Brain microvascular endothelial cell (primary cell): ENCODE measurements around the gene GLYR1.

Experiments used
- DNase-seq: peaks from one replicate; pipeline ENCODE4 v3.0.0-alpha.2; 2020
- H3K27ac ChIP-seq: fragments of 250-450 bp; sonication (Bioruptor Pico); 2 replicates; pipeline ENCODE4 v1.5.1; 2020; ENCODE audit warnings: mild to moderate bottlenecking, moderate library complexity
- H3K27me3 ChIP-seq: fragments of 250-450 bp; sonication (Bioruptor Pico); replicated peaks from 2 replicates; pipeline ENCODE4 v1.5.1; 2020; ENCODE audit warnings: mild to moderate bottlenecking
- H3K36me3 ChIP-seq: fragments of 250-450 bp; sonication (Bioruptor Pico); replicated peaks from 2 replicates; pipeline ENCODE4 v1.5.1; 2020; ENCODE audit warnings: mild to moderate bottlenecking
- H3K4me3 ChIP-seq: 2 replicates; pipeline ENCODE4 v1.5.1; 2011; ENCODE audit warnings: low read depth, mild to moderate bottlenecking, control low read depth, low read length, moderate library complexity
- CTCF ChIP-seq: IDR thresholded peaks from 2 replicates; pipeline ENCODE4 v1.5.1; 2011; ENCODE audit warnings: low read depth, mild to moderate bottlenecking, moderate library complexity, low read length, control low read depth, inconsistent platforms; ENCODE audit errors: missing control alignments
- in situ Hi-C: cut with HindIII; loops from 2 replicates; pipeline ENCODE4 v1.10.0; 2017; ENCODE audit warnings: low sequenced_read_pairs, low pct_ligation_motif_present

GLYR1 gene

DNA sequence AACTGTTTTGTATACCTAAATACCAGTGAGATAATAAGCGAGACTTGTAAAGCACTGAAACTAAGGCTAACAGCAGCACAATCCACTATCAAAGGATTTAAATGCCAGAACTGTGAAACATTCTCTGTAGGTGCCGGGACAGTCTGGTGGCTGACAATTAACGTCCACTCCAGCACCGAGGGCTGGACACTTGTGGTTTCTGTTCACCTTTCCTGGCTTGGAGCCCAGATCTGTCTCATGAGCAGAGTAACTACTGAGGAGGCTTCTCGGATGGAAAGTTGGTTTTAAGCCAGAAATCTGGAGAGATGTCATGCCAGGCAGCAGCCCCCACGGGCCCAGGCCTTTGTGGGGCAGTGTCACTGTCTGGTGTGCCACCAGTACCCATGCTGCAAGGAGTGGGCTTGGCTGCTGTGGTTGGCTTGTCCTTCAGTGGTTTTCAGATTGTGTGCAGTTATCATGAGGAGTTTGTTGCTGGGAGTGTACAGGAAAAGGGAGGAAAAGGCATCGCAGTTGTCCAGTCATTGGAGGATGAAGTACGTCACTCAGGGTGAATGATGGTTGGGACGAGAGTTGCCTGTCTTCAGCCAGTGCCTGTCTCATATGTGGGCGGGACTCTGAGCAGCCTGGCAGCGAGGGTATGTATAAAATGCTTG, 35.7 kb upstream of the GLYR1 start:
- TF ChIP-seq CTCF, result no peak
- peaks cover 70% of the 10 kb centered on the region for H3K36me3 ChIP-seq
- DNase-seq, result peak; percentile 56

DNA sequence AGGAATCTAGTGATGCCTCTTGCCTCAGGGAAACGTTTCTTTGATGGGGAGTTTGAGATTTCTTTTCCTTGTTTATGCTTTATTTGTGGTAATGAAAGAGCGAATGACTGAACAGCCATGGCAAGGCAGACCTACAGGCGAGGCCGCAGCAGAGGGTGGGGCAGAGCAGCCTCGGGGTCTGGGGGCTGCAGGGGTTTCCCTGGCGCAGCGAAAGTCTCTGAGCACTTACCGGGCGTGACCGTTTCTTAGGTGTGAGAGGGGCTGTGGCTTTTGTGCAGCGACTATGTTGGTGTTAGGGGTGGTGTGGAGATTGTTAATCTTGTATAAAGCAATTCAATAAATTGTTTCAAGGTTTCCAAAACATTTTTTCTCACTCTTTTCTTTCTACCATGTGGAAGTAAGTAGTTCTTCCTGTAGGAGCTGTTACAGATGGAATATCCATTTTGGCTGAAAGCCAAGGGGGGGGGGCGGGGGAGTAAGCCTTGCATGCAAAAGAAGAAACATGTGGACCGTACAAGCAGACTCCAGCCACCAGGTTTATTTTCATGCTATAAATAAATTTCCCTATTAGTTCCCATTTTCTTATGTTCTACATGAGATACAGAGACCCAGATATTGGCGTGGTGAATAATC, 35.0 kb upstream of the GLYR1 start:
- TF ChIP-seq CTCF, result no peak
- Histone ChIP-seq H3K27me3 (no peaks in the 10 kb centered on the region), H3K27ac (no peak overlapping the region), H3K36me3 (peaks cover 74% of the 10 kb centered on the region), H3K4me3 (no peak overlapping the region)
- in situ Hi-C loops, result no loop called here
- DNase-seq, result peak; percentile 44

More for the DNA sequence above, 35.7 kb upstream of the GLYR1 start:
- no peak overlapping the region for H3K4me3 ChIP-seq
- in situ Hi-C loops, result no loop called here
- H3K27me3 ChIP-seq, result no peaks in the 10 kb centered on the region
- no peak overlapping the region for H3K27ac ChIP-seq

- no peak for DNase-seq
- TF ChIP-seq CTCF, result no peak
- Histone ChIP-seq H3K4me3 (no peak overlapping the region), H3K27me3 (no peaks in the 10 kb centered on the region), H3K27ac (no peak overlapping the region), H3K36me3 (peaks cover 81% of the 10 kb centered on the region)
- in situ Hi-C loops, result no loop called here
Measured at GRCh38 chr16:4880006-4880580, 33.0 kb upstream of the GLYR1 start.

- Histone ChIP-seq H3K36me3 (peaks cover 81% of the 10 kb centered on the region), H3K4me3 (no peak overlapping the region), H3K27ac (no peak overlapping the region), H3K27me3 (no peaks in the 10 kb centered on the region)
- DNase-seq, result no peak
- no peak for TF ChIP-seq CTCF
- in situ Hi-C loops, result no loop called here
Measured at GRCh38 chr16:4879049-4879448, 32.0 kb upstream of the GLYR1 start.

- H3K27me3 ChIP-seq, result no peaks in the 10 kb centered on the region
- H3K36me3 ChIP-seq, result peaks cover 82% of the 10 kb centered on the region
- no peak overlapping the region for H3K27ac ChIP-seq
- no peak for TF ChIP-seq CTCF
- no peak for DNase-seq
- in situ Hi-C loops, result no loop called here
- H3K4me3 ChIP-seq, result no peak overlapping the region
Measured at GRCh38 chr16:4877380-4877685, 30.2 kb upstream of the GLYR1 start.
